Measurements from ENCODE around the gene NDUFS5.

GRCh38 chr1:39043513-39043912 is 17.4 kb downstream of the NDUFS5 start:
- TF ChIP-seq CTCF (IDR thresholded peaks at IDR 0.05; ENCODE audit: low read length), result no peak
- TF ChIP-seq EZH2 (optimal IDR thresholded peaks at IDR 0.05; ENCODE audit: low read depth, low read length), result no peak

Data from MM.1S (cell line).